H1 (cell line): ENCODE results near the gene MOB3C. TPM values are rescaled to one million over a fixed set of nuclear protein-coding genes. Genes with fewer than 3 reads are reported as not detected.

Source experiments
- CTCF ChIA-PET: fragments of 300-600 bp; sonication (Branson Sonifier 250); formaldehyde crosslinking; loops from one replicate; lab custom pipeline; 2021; ENCODE audit not compliant: partially characterized antibody; lab: Charles Lee
- POLR2A ChIA-PET: fragments of 300-600 bp; sonication (Branson Sonifier 250); formaldehyde crosslinking; loops from one replicate; lab custom pipeline; 2021; ENCODE audit warnings: inconsistent platforms; ENCODE audit not compliant: partially characterized antibody; lab: Charles Lee
- DNase-seq, 2 experiments: peaks; one replicate each; pipeline versions ENCODE4 v3.0.0 to v3.0.0-alpha.2; 2010 to 2022; ENCODE audit warnings: low spot score in 2 of 2, low read depth in 1 of 2, mixed read lengths in 1 of 2
- FAIRE-seq: peaks from 2 replicates; lab custom pipeline; 2011; peaks lifted over from hg19 to GRCh38; lab: Jason Lieb, UNC
- H2AFZ ChIP-seq: 2 replicates; pipeline ENCODE4 v1.8.1; 2012; ENCODE audit warnings: low read length, inconsistent platforms
- H2AK5ac ChIP-seq: 2 replicates; pipeline ENCODE4 v1.6.1; 2013; ENCODE audit warnings: low read depth, low read length
- H2BK120ac ChIP-seq: replicated peaks from 2 replicates; pipeline ENCODE3; 2013; ENCODE audit warnings: low read depth, low read length, inconsistent platforms
- H2BK12ac ChIP-seq: 2 replicates; pipeline ENCODE4 v1.6.1; 2013; ENCODE audit warnings: low read depth, low read length
- H2BK15ac ChIP-seq: 2 replicates; pipeline ENCODE4 v1.6.1; 2013; ENCODE audit warnings: low read length
- H2BK20ac ChIP-seq: 2 replicates; pipeline ENCODE4 v1.6.1; 2013; ENCODE audit warnings: low read length
- H2BK5ac ChIP-seq: 2 replicates; pipeline ENCODE4 v1.6.1; 2013; ENCODE audit warnings: low read depth, low read length
- H3K14ac ChIP-seq: 2 replicates; pipeline ENCODE4 v1.6.1; 2013; ENCODE audit warnings: inconsistent platforms; ENCODE audit not compliant: insufficient read length
- H3K18ac ChIP-seq: 2 replicates; pipeline ENCODE4 v1.6.1; 2013; ENCODE audit warnings: low read length; ENCODE audit errors: extremely low read depth
- H3K23ac ChIP-seq: 2 replicates; pipeline ENCODE4 v1.6.1; 2013; ENCODE audit warnings: inconsistent platforms; ENCODE audit not compliant: insufficient read length
- H3K23me2 ChIP-seq: 2 replicates; pipeline ENCODE4 v1.6.1; 2013; ENCODE audit warnings: low read depth, low read length
- H3K27ac ChIP-seq: 2 replicates; pipeline ENCODE4 v1.6.1; 2011; ENCODE audit warnings: low read depth, low read length, inconsistent platforms
- H3K27me3 ChIP-seq, 4 experiments: replicated peaks in 1 of 4; 1 replicate in 1 of 4; 2 replicates in 3 of 4; pipeline versions ENCODE4 v1.6.1 to v1.8.1; 2011 to 2013; ENCODE audit warnings: low read length in 3 of 4, mild to moderate bottlenecking in 3 of 4, inconsistent platforms in 2 of 4, mixed read lengths in 2 of 4, moderate library complexity in 1 of 4; ENCODE audit not compliant: control insufficient read depth in 3 of 4, insufficient read depth in 3 of 4; ENCODE audit errors: extremely low read depth in 1 of 4
- H3K36me3 ChIP-seq, 4 experiments: 2 replicates each; pipeline versions ENCODE4 v1.6.1 to v1.8.1; 2011 to 2013; ENCODE audit warnings: mild to moderate bottlenecking in 4 of 4, low read length in 3 of 4, moderate library complexity in 2 of 4, control low read depth in 1 of 4, inconsistent platforms in 1 of 4; ENCODE audit not compliant: insufficient read depth in 4 of 4, control insufficient read depth in 2 of 4
- H3K4ac ChIP-seq: replicated peaks from 2 replicates; pipeline ENCODE3; 2013; ENCODE audit warnings: low read length, low read depth, mixed read lengths, inconsistent platforms; ENCODE audit not compliant: insufficient read length
- H3K4me1 ChIP-seq, 4 experiments: replicated peaks in 1 of 4; 1 replicate in 1 of 4; 2 replicates in 3 of 4; pipeline versions ENCODE4 v1.6.1 to v1.8.1; 2011 to 2013; ENCODE audit warnings: low read length in 3 of 4, inconsistent platforms in 2 of 4, mixed read lengths in 1 of 4; ENCODE audit not compliant: insufficient read depth in 4 of 4, control insufficient read depth in 3 of 4
- H3K4me2 ChIP-seq, 2 experiments: 2 replicates each; pipeline versions ENCODE4 v1.6.1 to v1.8.1; 2011 to 2013; ENCODE audit warnings: low read depth in 2 of 2, low read length in 2 of 2, control low read depth in 1 of 2, inconsistent platforms in 1 of 2, mild to moderate bottlenecking in 1 of 2; ENCODE audit not compliant: insufficient read depth in 1 of 2
- H3K4me3 ChIP-seq, 4 experiments: fragments of 200-600, 300-600 bp in 1 of 4; sonication (generic), shearing (Covaris generic), sonication (Bioruptor Twin) in 1 of 4; 2 replicates each; pipeline versions ENCODE4 v1.5.1 to v1.8.1; 2011 to 2016; ENCODE audit warnings: low read length in 4 of 4, low read depth in 3 of 4, control low read depth in 2 of 4, inconsistent platforms in 2 of 4, mild to moderate bottlenecking in 2 of 4, mixed read lengths in 1 of 4, moderate library complexity in 1 of 4; ENCODE audit not compliant: insufficient read depth in 2 of 4; ENCODE audit errors: extremely low read depth in 1 of 4
- H3K56ac ChIP-seq: replicated peaks from 2 replicates; pipeline ENCODE3; 2013; ENCODE audit warnings: low read depth, mild to moderate bottlenecking, mixed read lengths, low read length, inconsistent platforms; ENCODE audit not compliant: insufficient read length
- H3K79me1 ChIP-seq: 2 replicates; pipeline ENCODE4 v1.6.1; 2013; ENCODE audit warnings: low read depth, low read length, control low read depth
- H3K79me2 ChIP-seq, 2 experiments: 2 replicates each; pipeline versions ENCODE4 v1.6.1 to v1.8.1; 2012 to 2013; ENCODE audit warnings: low read length in 2 of 2, mild to moderate bottlenecking in 2 of 2, inconsistent platforms in 1 of 2; ENCODE audit not compliant: insufficient read depth in 2 of 2, control insufficient read depth in 1 of 2
- H3K9ac ChIP-seq, 4 experiments: replicated peaks in 1 of 4; 1 replicate in 1 of 4; 2 replicates in 3 of 4; pipeline versions ENCODE4 v1.6.1 to v1.8.1; 2011 to 2013; ENCODE audit warnings: low read depth in 3 of 4, low read length in 3 of 4, control low read depth in 2 of 4, mild to moderate bottlenecking in 2 of 4, moderate library complexity in 2 of 4, inconsistent platforms in 1 of 4; ENCODE audit errors: extremely low read depth in 1 of 4
- H3K9me3 ChIP-seq, 2 experiments: 2 replicates each; pipeline versions ENCODE4 v1.6.1 to v1.8.1; 2012 to 2013; ENCODE audit warnings: mild to moderate bottlenecking in 2 of 2, moderate library complexity in 2 of 2, control low read depth in 1 of 2, inconsistent platforms in 1 of 2, low read depth in 1 of 2, low read length in 1 of 2, mixed read lengths in 1 of 2; ENCODE audit not compliant: insufficient read depth in 2 of 2
- H4K20me1 ChIP-seq, 2 experiments: replicated peaks in 1 of 2; 2 replicates each; pipeline versions ENCODE3 to v1.8.1; 2011 to 2013; ENCODE audit warnings: inconsistent platforms in 2 of 2, low read length in 2 of 2, mild to moderate bottlenecking in 1 of 2; ENCODE audit not compliant: insufficient read depth in 2 of 2, control insufficient read depth in 1 of 2
- H4K5ac ChIP-seq: 2 replicates; pipeline ENCODE4 v1.6.1; 2013; ENCODE audit warnings: low read length, low read depth, mixed read lengths, inconsistent platforms; ENCODE audit not compliant: insufficient read length
- H4K8ac ChIP-seq: 2 replicates; pipeline ENCODE4 v1.8.0; 2013; ENCODE audit warnings: mild to moderate bottlenecking, moderate library complexity, low read length, inconsistent platforms; ENCODE audit not compliant: insufficient read depth; ENCODE audit errors: extremely low read depth
- H4K91ac ChIP-seq: replicated peaks from 2 replicates; pipeline ENCODE3; 2013; ENCODE audit warnings: low read length, mixed read lengths, inconsistent platforms; ENCODE audit not compliant: insufficient read length
- ATF2 ChIP-seq: IDR thresholded peaks from 2 replicates; pipeline ENCODE4 v1.6.1; 2012; ENCODE audit warnings: low read length, inconsistent platforms
- CHD2 ChIP-seq: IDR thresholded peaks from 2 replicates; pipeline ENCODE4 v1.6.1; 2012; ENCODE audit warnings: low read length, improper control_type of control experiment
- EGR1 ChIP-seq: IDR thresholded peaks from 2 replicates; pipeline ENCODE4 v1.6.1; 2011; ENCODE audit warnings: low read depth, low read length, borderline replicate concordance
- EZH2 ChIP-seq: fragments of 200-600 bp; sonication (generic); IDR thresholded peaks from 2 replicates; pipeline ENCODE4 v1.7.1; 2012; ENCODE audit warnings: low read depth, mild to moderate bottlenecking, moderate library complexity, low read length, inconsistent platforms; ENCODE audit not compliant: severe bottlenecking
- HDAC6 ChIP-seq: IDR thresholded peaks from one replicate; pipeline ENCODE4 v1.7.1; 2012; ENCODE audit warnings: low read depth, mild to moderate bottlenecking, inconsistent platforms, low read length, moderate library complexity
- MAFK ChIP-seq: IDR thresholded peaks from 2 replicates; pipeline ENCODE4 v1.6.1; 2012; ENCODE audit warnings: low read depth, mild to moderate bottlenecking, improper control_type of control experiment, low read length
- RFX5 ChIP-seq: IDR thresholded peaks from 2 replicates; pipeline ENCODE4 v1.6.1; 2011; ENCODE audit warnings: low read depth, low read length, improper control_type of control experiment, borderline replicate concordance
- RXRA ChIP-seq: IDR thresholded peaks from 2 replicates; pipeline ENCODE4 v1.6.1; 2011; ENCODE audit warnings: low read depth, mild to moderate bottlenecking, low read length, moderate library complexity; ENCODE audit not compliant: insufficient read depth
- SIRT6 ChIP-seq: IDR thresholded peaks from one replicate; pipeline ENCODE4 v1.7.1; 2012; ENCODE audit warnings: low read length, inconsistent platforms
- SP2 ChIP-seq: IDR thresholded peaks from 2 replicates; pipeline ENCODE4 v1.6.1; 2012; ENCODE audit warnings: mild to moderate bottlenecking, low read length, inconsistent platforms
- SP4 ChIP-seq: IDR thresholded peaks from 2 replicates; pipeline ENCODE4 v1.6.1; 2012; ENCODE audit warnings: low read length, inconsistent platforms
- WGBS, 2 experiments: shearing (Covaris generic) in 1 of 2; methylation state at CpG; one replicate each; pipeline versions ENCODE4 v1.1.6 to v1.1.7; 2013 to 2015; ENCODE audit warnings: low lambda C conversion rate in 2 of 2, mixed read lengths in 2 of 2, inconsistent platforms in 1 of 2, low coverage in 1 of 2, missing lambda C conversion rate in 1 of 2; ENCODE audit not compliant: insufficient replicate concordance in 2 of 2, insufficient coverage in 1 of 2, insufficient read length in 1 of 2; ENCODE audit errors: extremely low coverage in 1 of 2, missing lambda C conversion rate in 1 of 2; 5-methylcytosine and 5-hydroxymethylcytosine counted together
- polyA plus RNA-seq, 7 experiments: library from polyadenylated mRNA; depleted of rRNA in 3 of 7; stranded (reverse) in 5 of 7; unstranded in 2 of 7; fragments of >200 nt in 5 of 7; fragments of 200-250 nt in 2 of 7; gene quantifications; 1 replicate in 5 of 7; 2 replicates in 1 of 7; 4 replicates in 1 of 7; pipeline versions ENCODE4 v1.2.1 to v1.2.3, GENCODE V29; 2011 to 2013; ENCODE audit warnings: missing spikeins in 2 of 7, mixed read lengths in 2 of 7
- total RNA-seq: library from RNA; stranded (reverse); fragmentation: NEBNext Ultra II Directional; extraction: Animal tissue kit (Norgen Biotek cat#: 25700); gene quantifications from 2 replicates; pipeline ENCODE4 v1.2.1, GENCODE V29; 2021
- TF ChIP-seq, protein P1 (sequence below): IDR thresholded peaks from 2 replicates; pipeline ENCODE4 v1.6.1; 2011; ENCODE audit warnings: low read depth, mild to moderate bottlenecking, low read length; ENCODE audit not compliant: insufficient read depth

Gene MOB3C
- total and polyA plus RNA-seq, 2 of the 8 experiments (the other 6 are each of a cell fraction or from before 2014, with no cell fraction given), result 5.8 to 6.6 TPM

DNA sequence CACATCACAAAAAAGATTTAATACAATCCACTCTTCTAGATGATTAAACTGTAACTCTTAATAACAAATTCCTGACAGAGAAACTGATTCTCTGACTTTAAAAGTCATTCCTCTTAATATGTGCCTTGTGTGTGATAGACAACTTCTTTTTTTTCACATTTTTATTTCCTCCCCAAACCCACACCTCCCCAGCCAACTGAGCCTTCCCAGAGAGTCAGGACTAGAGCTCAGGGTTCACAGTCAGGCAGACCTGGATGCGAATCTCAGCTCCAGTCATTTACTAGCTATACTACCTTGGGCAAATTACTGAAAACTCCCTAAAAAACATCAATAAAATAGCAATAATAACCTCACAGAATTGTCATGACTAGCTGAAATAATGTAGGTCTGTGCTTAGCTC lies 37.4 kb upstream of the MOB3C start:
- H2AK5ac ChIP-seq, result no peak overlapping the region
- peaks cover 0 to 64% (median 19%) of the 10 kb centered on the region in 4 experiments; a peak in 6 of 8 replicates for H3K36me3 ChIP-seq
- WGBS, 2 experiments, result 100% methylated on average over 1 of the region's 1 CpG; no CpG with 5 or more reads in 1 of the 2 experiments
- no peak overlapping the region for H4K5ac ChIP-seq
- H3K4me3 ChIP-seq, result no peak overlapping the region
- H4K91ac ChIP-seq, result no peak overlapping the region
- H3K9ac ChIP-seq, result no peak overlapping the region
- H3K4me2 ChIP-seq, result no peak overlapping the region
- no peak overlapping the region for H3K4ac ChIP-seq
- H3K23ac ChIP-seq, result no peak overlapping the region
- no peak overlapping the region for H2BK120ac ChIP-seq
- H2AFZ ChIP-seq, result no peak overlapping the region
- H2BK15ac ChIP-seq, result no peak overlapping the region
- H3K23me2 ChIP-seq, result no peaks in the 10 kb centered on the region
- H3K56ac ChIP-seq, result no peak overlapping the region
- no peak for DNase-seq
- no peak overlapping the region for H3K18ac ChIP-seq
- no peak overlapping the region for H2BK5ac ChIP-seq
- H3K27me3 ChIP-seq, result no peaks in the 10 kb centered on the region
- no peaks in the 10 kb centered on the region for H3K9me3 ChIP-seq
- H3K79me2 ChIP-seq, result no peaks in the 10 kb centered on the region
- POLR2A ChIA-PET, result interaction anchor here (1.2 kb wide), 1 partner anchor 14 kb away, joined by 3 read pairs; the partner anchor contains the start of gene ATPAF1
- no peaks in the 10 kb centered on the region for H3K79me1 ChIP-seq
- FAIRE-seq, result no peak
- H4K8ac ChIP-seq, result no peak overlapping the region
- H3K4me1 ChIP-seq, result no peaks in the 10 kb centered on the region
- CTCF ChIA-PET, result interaction anchor here (0.9 to 1.7 kb wide), 3 partner anchors 8 to 30 kb away, joined by 3 to 6 read pairs (median 4); no protein-coding TSS in a partner anchor
- H2BK12ac ChIP-seq, result no peak overlapping the region
- H4K20me1 ChIP-seq, result no peaks in the 10 kb centered on the region
- H2BK20ac ChIP-seq, result no peak overlapping the region
- no peak overlapping the region for H3K14ac ChIP-seq
- no peak overlapping the region for H3K27ac ChIP-seq
- TF ChIP-seq SP2 (no peak), RXRA (no peak), RFX5 (no peak), CHD2 (no peak), MAFK (no peak), ATF2 (no peak), HDAC6 (no peak), EZH2 (no peak), SP4 (no peak), EGR1 (no peak), SIRT6 (no peak)
- TF ChIP-seq, protein P1, sequence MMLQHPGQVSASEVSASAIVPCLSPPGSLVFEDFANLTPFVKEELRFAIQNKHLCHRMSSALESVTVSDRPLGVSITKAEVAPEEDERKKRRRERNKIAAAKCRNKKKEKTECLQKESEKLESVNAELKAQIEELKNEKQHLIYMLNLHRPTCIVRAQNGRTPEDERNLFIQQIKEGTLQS, result no peak
